HUES48 (cell line): ENCODE results near the gene FARP1.
A peak's percentile ranks its signal among the peaks of the same experiment; 100 is the strongest.

ENCODE experiments used
- H3K27ac ChIP-seq: one replicate; pipeline ENCODE4 v1.7.0; 2013; ENCODE audit warnings: low read depth, low read length, inconsistent platforms
- H3K27me3 ChIP-seq: 2 replicates; pipeline ENCODE4 v1.6.1; 2013; ENCODE audit warnings: mild to moderate bottlenecking, low read length; ENCODE audit not compliant: control insufficient read depth, insufficient read depth
- H3K36me3 ChIP-seq: 2 replicates; pipeline ENCODE4 v1.6.1; 2013; ENCODE audit warnings: low read length; ENCODE audit not compliant: control insufficient read depth, insufficient read depth
- H3K4me1 ChIP-seq: 2 replicates; pipeline ENCODE4 v1.6.1; 2013; ENCODE audit warnings: mild to moderate bottlenecking, low read length; ENCODE audit not compliant: control insufficient read depth, insufficient read depth
- H3K4me3 ChIP-seq: 2 replicates; pipeline ENCODE4 v1.5.1; 2013; ENCODE audit warnings: mild to moderate bottlenecking, low read depth, low read length
- H3K9ac ChIP-seq: 2 replicates; pipeline ENCODE4 v1.6.1; 2013; ENCODE audit warnings: mild to moderate bottlenecking, low read depth, low read length, moderate library complexity
- H3K9me3 ChIP-seq: 2 replicates; pipeline ENCODE4 v1.6.1; 2013; ENCODE audit warnings: low read length; ENCODE audit not compliant: control insufficient read depth, insufficient read depth

FARP1 gene

GRCh38 chr13:98489446-98490194 is 346.7 kb downstream of the FARP1 start:
- no peak overlapping the region for H3K9ac ChIP-seq
- H3K4me3 ChIP-seq = no peak overlapping the region
- H3K9me3 ChIP-seq = no peaks in the 10 kb centered on the region
- no peak overlapping the region for H3K27ac ChIP-seq
- H3K27me3 ChIP-seq = no peaks in the 10 kb centered on the region
- H3K4me1 ChIP-seq = peaks cover 40% of the 10 kb centered on the region
- no peaks in the 10 kb centered on the region for H3K36me3 ChIP-seq

- H3K36me3 ChIP-seq = no peaks in the 10 kb centered on the region
- no peak overlapping the region for H3K27ac ChIP-seq
- no peaks in the 10 kb centered on the region for H3K9me3 ChIP-seq
- H3K4me3 ChIP-seq = no peak overlapping the region
- no peak overlapping the region for H3K9ac ChIP-seq
- H3K4me1 ChIP-seq = peaks cover 33% of the 10 kb centered on the region
- no peaks in the 10 kb centered on the region for H3K27me3 ChIP-seq
Observed at GRCh38 chr13:98490195-98490836, 347.4 kb downstream of the FARP1 start.

- no peak overlapping the region for H3K27ac ChIP-seq
- no peaks in the 10 kb centered on the region for H3K9me3 ChIP-seq
- H3K9ac ChIP-seq = no peak overlapping the region
- no peaks in the 10 kb centered on the region for H3K27me3 ChIP-seq
- no peaks in the 10 kb centered on the region for H3K36me3 ChIP-seq
- H3K4me1 ChIP-seq = peaks cover 31% of the 10 kb centered on the region
- no peak overlapping the region for H3K4me3 ChIP-seq
Observed at GRCh38 chr13:98490866-98491265, 348.0 kb downstream of the FARP1 start.

GRCh38 chr13:98492335-98493041 is 349.6 kb downstream of the FARP1 start:
- H3K4me1 ChIP-seq = peaks cover 38% of the 10 kb centered on the region
- H3K36me3 ChIP-seq = no peaks in the 10 kb centered on the region
- no peaks in the 10 kb centered on the region for H3K9me3 ChIP-seq
- no peak overlapping the region for H3K4me3 ChIP-seq
- no peak overlapping the region for H3K9ac ChIP-seq
- H3K27me3 ChIP-seq = no peaks in the 10 kb centered on the region
- peak overlapping the region; percentile 80 for H3K27ac ChIP-seq

- no peak overlapping the region for H3K9ac ChIP-seq
- no peaks in the 10 kb centered on the region for H3K27me3 ChIP-seq
- no peaks in the 10 kb centered on the region for H3K9me3 ChIP-seq
- H3K27ac ChIP-seq = peak overlapping the region; percentile 80
- H3K4me1 ChIP-seq = peaks cover 37% of the 10 kb centered on the region
- H3K36me3 ChIP-seq = no peaks in the 10 kb centered on the region
- H3K4me3 ChIP-seq = no peak overlapping the region
Observed at GRCh38 chr13:98493042-98493712, 350.3 kb downstream of the FARP1 start.

- no peaks in the 10 kb centered on the region for H3K9me3 ChIP-seq
- H3K4me3 ChIP-seq = no peak overlapping the region
- H3K9ac ChIP-seq = no peak overlapping the region
- peaks cover 35% of the 10 kb centered on the region for H3K4me1 ChIP-seq
- no peak overlapping the region for H3K27ac ChIP-seq
- H3K27me3 ChIP-seq = no peaks in the 10 kb centered on the region
- peaks cover 4% of the 10 kb centered on the region; the same call in 1 of the 2 replicates for H3K36me3 ChIP-seq
Observed at GRCh38 chr13:98494769-98495168, 351.9 kb downstream of the FARP1 start.

- Histone ChIP-seq H3K4me3 (no peak overlapping the region), H3K9ac (no peak overlapping the region), H3K27me3 (no peaks in the 10 kb centered on the region), H3K9me3 (no peaks in the 10 kb centered on the region), H3K4me1 (peaks cover 35% of the 10 kb centered on the region), H3K36me3 (peaks cover 4% of the 10 kb centered on the region; the same call in 1 of the 2 replicates), H3K27ac (peak overlapping the region; percentile 11)
Observed at GRCh38 chr13:98495627-98496478, 353.0 kb downstream of the FARP1 start.

GRCh38 chr13:98496479-98496791 is 353.5 kb downstream of the FARP1 start:
- Histone ChIP-seq H3K4me1 (peaks cover 35% of the 10 kb centered on the region), H3K27me3 (no peaks in the 10 kb centered on the region), H3K36me3 (peaks cover 4% of the 10 kb centered on the region; the same call in 1 of the 2 replicates), H3K4me3 (no peak overlapping the region), H3K9me3 (no peaks in the 10 kb centered on the region), H3K9ac (no peak overlapping the region), H3K27ac (no peak overlapping the region)

- H3K4me1 ChIP-seq = peaks cover 34% of the 10 kb centered on the region
- H3K36me3 ChIP-seq = peaks cover 4% of the 10 kb centered on the region; the same call in 1 of the 2 replicates
- no peak overlapping the region for H3K27ac ChIP-seq
- no peak overlapping the region for H3K4me3 ChIP-seq
- no peaks in the 10 kb centered on the region for H3K9me3 ChIP-seq
- no peak overlapping the region for H3K9ac ChIP-seq
- no peaks in the 10 kb centered on the region for H3K27me3 ChIP-seq
Observed at GRCh38 chr13:98496966-98497365, 354.1 kb downstream of the FARP1 start.

- peaks cover 13% of the 10 kb centered on the region for H3K36me3 ChIP-seq
- peaks cover 20% of the 10 kb centered on the region for H3K4me1 ChIP-seq
- no peak overlapping the region for H3K9ac ChIP-seq
- no peaks in the 10 kb centered on the region for H3K9me3 ChIP-seq
- H3K27me3 ChIP-seq = no peaks in the 10 kb centered on the region
- no peak overlapping the region for H3K27ac ChIP-seq
- H3K4me3 ChIP-seq = no peak overlapping the region
Observed at GRCh38 chr13:98500963-98501421, 358.1 kb downstream of the FARP1 start.
